AG08395 (cell line): ENCODE results near the gene NMRK2.
"Not testable (repeated sequence)": the region's sequence is repeated elsewhere in the genome, so short reads cannot be mapped to it uniquely, and the experiment has no call there.

ENCODE experiments used
- DNase-seq: peaks from one replicate; pipeline ENCODE4 v3.0.0; 2012; ENCODE audit warnings: mixed read lengths, low spot score

Gene NMRK2, protein sequence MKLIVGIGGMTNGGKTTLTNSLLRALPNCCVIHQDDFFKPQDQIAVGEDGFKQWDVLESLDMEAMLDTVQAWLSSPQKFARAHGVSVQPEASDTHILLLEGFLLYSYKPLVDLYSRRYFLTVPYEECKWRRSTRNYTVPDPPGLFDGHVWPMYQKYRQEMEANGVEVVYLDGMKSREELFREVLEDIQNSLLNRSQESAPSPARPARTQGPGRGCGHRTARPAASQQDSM

DNA sequence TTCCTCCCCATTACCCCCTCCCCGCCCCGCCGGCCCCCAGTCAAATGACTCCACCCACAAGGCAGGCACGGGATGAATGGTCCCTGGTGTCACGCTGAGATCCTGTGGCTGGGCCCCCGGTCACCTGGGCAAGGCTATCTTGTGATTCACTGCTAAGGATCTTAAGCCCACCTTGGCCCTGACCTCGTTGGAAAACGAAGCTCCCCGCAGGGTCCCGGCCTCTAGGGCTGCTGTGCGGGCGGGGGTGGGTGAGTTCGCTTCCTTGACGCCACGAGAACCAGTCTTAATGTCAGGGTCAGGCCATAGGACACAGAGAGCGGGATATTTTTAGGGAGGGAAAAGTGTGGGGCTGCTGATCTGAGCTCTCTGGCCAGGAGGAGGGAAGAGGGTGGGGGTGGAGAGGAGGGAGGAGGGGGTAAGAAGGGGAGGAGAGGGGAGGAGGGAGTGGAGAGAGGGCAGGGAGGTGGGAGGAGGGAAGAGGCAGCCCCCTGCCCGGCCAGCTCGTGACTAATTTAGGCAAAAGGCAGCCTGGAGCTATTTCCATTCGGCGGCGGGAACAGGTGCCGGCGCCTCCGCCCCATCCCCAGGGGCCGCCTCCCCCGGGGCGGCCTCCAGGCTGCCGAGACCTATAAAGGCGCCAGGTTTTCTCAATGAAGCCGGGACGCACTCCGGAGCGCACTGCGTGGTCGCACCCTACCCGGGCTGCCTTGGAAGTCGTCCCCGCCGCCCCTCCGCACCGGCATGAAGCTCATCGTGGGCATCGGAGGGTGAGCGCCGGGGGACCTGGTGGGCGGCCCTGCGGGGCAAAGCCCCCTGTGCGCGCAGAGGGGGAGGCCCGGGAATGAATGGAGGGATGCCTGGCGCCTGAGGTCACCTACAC is at the start of gene NMRK2:
Gene NMRK2 (plus strand): TSS at position 139 of the 880 bp plus-strand sequence. CDS start 603 bp downstream, at position 742.
- no peak for DNase-seq

DNA sequence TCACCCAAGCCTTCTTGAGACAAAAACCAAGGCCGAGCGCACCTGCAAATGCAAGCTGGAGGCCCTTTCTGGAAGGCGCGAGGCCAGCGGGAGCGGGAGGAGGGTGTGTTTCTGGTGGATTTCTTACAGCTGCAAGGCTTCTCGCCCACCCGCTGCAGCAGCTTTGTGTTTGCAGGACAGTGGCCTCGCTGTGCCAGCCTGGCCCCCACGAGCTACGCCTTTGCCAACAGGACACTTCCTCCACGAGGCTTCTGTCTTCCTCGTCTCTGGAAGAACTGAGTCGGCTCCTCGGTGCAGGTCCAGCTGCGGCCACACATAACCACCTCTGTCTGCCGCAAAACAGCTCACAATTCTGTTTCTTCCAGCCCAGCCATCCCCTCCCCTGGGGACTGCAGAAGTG is 42.3 kb upstream of the NMRK2 start:
- DNase-seq, result no peak

- no peak for DNase-seq
These were observed 39.2 kb upstream of the NMRK2 start for GRCh38 chr19:3893509-3894179.

GRCh38 chr19:3894959-3895358 is 37.9 kb upstream of the NMRK2 start:
- not testable (repeated sequence) for DNase-seq

DNA sequence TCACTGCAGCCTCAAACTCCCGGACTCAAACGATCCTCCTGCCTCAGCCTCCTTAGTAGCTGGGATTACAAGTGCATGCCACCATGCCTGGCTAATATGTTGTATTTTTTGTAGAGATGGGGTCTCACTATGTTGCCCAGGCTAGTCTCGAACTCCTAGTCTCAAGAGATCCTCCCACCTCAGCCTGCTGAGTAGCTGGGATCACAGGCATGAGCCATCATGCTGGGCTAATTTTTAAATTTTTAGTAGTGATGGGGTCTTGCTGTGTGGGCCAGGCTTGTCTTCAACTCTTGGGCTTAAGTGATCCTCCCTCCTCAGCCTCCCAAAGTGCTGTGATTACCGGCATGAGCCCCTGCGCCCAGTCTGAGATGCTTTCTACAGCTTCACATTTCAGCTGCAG is 37.1 kb upstream of the NMRK2 start:
- no peak for DNase-seq

DNA sequence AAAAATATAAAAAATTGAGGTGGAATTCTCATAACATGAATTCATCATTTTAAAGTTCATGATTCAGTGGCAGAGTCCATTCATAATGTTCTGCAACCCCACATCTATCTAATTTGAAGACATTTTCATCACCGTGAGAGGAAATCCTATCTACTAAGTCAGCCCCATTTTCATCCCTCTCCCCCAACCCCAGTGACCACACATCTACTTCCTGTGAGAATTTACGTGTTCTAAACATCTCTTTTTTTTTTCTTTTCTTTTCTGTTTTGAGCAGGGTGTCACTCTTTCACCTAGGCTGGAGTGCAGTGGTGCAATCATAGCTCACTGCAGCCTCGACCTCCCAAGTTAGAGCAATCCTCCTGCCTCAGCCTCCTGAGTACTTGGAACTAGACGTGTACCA is 34.9 kb upstream of the NMRK2 start:
- no peak for DNase-seq

DNA sequence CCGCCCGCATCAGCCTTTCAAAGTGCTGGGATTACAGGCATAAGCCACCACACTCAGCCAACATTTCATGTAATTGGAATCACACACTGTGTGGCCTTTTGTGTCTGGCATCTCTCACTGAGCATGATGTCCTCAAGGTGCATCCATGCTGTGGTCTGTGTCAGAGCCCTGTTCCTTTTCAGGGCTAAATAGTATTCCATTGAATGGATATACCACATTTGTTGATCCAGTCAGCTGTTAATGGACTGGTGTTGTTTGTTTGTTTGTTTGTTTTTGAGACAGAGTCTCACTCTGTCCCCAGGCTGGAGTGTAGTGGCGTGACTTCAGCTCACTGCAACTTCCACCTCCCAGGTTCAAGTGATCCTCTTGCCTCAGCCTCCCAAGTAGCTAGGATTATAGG is 34.4 kb upstream of the NMRK2 start:
- DNase-seq, result no peak

DNA sequence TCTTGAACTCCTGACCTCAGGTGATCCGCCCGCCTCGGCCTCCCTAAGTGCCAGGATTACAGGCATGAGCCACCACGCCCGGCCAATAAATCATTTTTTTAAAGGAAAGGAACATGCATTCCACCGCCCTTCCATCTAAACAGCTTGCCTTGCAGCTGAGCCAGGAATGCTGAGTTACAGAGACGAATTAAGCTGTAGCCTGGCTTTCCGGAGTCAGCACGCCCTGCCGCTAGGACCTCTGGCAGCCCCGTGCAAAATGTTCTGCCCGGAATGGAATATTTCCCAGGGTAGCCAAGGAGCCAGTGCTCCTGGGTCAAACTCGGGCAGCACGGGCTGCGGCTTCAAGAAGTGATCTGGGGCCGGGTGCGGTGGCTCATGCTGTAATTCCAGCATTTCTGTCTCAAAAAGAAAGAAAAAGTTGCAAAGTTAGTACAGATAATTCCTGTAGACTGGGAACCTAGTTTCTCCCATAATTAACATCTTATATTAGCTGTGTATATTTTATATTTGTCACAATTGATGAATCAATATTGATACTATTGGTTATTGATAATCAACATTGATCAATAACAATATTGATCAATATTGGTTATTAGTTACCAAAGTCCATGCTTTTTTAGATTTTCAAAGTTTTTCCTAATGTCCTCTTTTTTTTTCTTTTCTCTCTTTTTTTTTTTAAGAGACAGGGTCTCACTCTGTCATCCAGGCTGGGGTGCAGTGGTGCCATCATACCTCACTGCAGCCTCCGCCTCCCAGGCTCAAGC is 33.2 kb upstream of the NMRK2 start:
- no peak for DNase-seq

GRCh38 chr19:3902317-3902973 is 30.4 kb upstream of the NMRK2 start:
- no peak for DNase-seq

DNA sequence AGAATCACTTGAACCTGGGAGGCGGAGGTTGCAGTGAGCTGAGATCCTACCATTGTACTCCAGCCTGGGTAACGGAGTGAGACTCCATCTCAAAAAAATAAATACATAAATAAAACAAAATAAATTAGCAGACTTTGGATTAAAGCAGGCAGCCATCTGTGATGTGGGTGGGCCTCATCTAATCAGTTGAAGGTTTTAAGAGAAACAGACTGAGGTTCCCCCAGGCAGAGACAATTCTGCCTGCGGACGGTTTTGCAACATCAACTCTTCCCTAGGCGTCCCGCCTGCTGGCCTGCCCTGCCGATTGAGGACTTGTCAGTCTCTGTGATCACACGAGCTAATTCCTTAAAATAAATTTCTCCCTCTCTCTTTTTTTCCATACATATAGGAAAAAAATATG is 28.6 kb upstream of the NMRK2 start:
- DNase-seq, result no peak

- no peak for DNase-seq
These were observed 25.1 kb upstream of the NMRK2 start for GRCh38 chr19:3907626-3908265.

DNA sequence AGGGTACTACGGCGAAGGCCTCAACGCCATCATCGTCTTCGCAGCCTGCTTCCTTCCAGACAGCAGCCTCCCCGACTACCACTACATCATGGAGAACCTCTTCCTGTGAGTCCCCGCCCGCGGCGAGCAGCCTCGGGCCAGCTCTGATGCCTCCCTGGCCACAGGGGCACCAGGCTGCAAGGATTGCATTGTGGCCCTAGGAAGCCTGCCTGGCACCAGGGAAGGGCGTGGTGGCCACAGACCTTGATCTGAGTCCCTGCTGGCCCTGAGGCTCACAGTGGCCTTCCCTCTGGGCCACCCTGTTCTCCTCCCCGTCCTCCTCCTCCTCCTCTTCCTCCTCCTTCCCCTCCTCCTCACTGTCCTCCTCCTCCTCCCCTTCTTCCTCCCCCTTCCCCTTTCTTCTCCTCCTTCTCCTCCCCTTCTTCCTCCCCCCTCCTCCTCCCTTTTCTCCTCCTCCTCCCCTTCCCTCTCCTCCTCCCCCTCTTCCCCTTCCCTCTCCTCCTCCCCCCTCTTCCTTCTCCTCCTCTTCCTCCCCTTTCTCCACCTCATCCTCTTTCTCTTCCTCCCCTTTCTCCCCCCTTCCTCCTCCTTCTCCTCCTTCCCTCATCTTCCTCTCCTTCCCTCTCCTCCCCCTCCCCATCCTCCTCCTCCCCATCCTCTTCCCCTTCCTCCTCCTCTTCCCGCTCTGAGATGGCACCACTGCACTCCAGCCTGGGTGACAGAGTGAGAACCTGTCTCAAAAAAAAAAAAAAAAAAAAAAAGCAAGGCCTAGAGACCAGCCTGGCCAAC is 24.4 kb upstream of the NMRK2 start:
- DNase-seq, result no peak

DNA sequence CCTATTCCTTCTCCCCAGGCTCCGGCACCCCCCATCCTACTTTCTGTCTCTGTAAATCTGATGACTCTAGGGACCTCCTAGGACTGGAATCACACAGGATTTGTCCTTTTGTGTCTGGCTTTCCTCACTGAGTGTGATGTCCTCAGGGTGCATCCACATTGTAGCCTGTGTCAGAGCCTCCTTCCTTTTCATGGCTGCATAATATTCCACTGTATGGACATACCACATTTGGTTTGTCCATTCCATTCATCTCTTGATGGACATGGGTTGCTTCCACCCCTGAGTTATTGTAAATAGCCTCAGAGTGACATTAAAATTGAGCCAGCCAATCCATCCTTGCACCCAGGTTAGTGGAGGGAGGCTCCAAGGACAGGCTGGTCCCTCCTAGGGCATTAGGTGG is 22.8 kb upstream of the NMRK2 start:
- no peak for DNase-seq

GRCh38 chr19:3914199-3914598 is 18.7 kb upstream of the NMRK2 start:
- no peak for DNase-seq

DNA sequence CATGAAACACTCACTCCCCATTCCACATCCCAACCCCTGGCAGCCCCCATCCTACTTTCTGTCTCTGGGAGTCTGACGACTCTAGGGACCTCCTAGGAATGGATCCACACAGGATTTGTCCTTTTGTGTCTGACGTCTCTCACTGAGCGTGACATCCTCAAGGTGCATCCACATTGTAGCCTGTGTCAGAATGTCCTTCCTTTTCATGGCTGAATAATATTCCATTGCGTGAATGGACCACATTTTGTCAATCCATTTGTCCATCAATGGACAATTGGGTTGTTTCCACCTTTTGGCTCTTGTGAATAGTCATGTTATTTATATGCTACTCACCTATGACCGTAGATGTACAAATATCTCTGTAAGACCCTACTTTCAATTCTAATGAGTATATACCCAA is 16.8 kb upstream of the NMRK2 start:
- no peak for DNase-seq

DNA sequence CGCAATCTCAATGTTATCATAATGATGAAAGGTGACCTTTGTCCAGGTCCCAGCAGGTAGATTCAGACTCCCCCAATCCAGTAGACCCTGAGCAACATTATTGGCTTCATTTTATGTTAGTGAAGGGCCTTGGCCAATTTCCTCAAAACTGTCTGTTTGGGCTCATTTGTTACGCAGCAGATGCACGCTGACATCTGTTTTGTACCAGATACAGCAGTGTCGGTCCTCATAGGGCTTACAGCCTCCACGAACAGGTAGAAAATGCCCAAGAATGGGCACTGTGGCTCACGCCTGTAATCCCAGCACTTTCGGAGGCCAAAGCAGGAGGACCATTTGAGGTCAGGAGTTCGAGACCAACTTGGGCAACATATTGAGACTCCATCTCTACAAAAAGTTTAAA is 13.1 kb upstream of the NMRK2 start:
- DNase-seq, result no peak

- DNase-seq, result no peak
These were observed 9.6 kb upstream of the NMRK2 start for GRCh38 chr19:3923096-3923758.

DNA sequence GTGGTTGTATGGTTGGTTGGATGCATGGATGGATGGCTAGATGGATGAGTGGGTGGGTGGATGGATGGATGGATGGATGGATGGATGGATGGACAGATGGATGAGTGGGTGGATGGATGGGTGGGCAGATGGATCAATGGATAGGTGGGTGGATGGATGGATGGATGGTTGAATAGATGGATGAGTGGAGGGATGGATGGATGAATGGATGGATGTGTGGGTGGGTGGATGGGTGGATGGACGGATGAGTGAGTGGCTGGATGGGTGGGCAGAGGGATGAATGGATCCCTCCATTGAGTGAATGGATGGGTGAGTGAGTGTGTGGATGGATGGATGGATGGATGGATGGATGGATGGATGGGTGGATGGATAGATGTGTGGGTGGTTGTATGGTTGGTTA is 9.0 kb upstream of the NMRK2 start:
- DNase-seq, result no peak

GRCh38 chr19:3931041-3931440 is 1.8 kb upstream of the NMRK2 start:
- no peak for DNase-seq
